HCT116 (cell line): ENCODE results near the gene KRT86. TPM values are rescaled to one million over a fixed set of nuclear protein-coding genes. Genes with fewer than 3 reads are reported as not detected.

Experiments
- ATAC-seq: fragments of 200-7000 bp; cut with Tn5 transposase; 2 replicates; pipeline ENCODE4 v1.9.1; 2020; ENCODE audit warnings: mild to moderate bottlenecking, moderate library complexity
- BruUV-seq: library from RNA; stranded (reverse); fragments of 400-500 nt; replicated peaks from 2 replicates; lab custom pipeline; 2021; lab: Mats Ljungman, UMichigan
- CTCF ChIA-PET: fragments of 300-600 bp; sonication (Branson Sonifier 250); formaldehyde crosslinking; loops from one replicate; lab custom pipeline; 2021; ENCODE audit warnings: antibody characterized with exemption; lab: Charles Lee
- POLR2A ChIA-PET: fragments of 300-600, 350-600 bp; sonication (Branson Sonifier 250); formaldehyde crosslinking; loops from one replicate; lab custom pipeline; 2021; ENCODE audit warnings: antibody characterized with exemption; lab: Charles Lee
- RAD21 ChIA-PET, 2 experiments: fragments of 300-600 bp; sonication (Branson Sonifier 250); formaldehyde crosslinking; loops; one replicate each; lab custom pipeline; 2023; ENCODE audit warnings: low total read pairs in 2 of 2; ENCODE audit not compliant: uncharacterized antibody in 2 of 2, unreplicated experiment in 2 of 2, low non-redundant PET in 1 of 2; lab: Charles Lee
- DNase-seq: peaks from one replicate; pipeline ENCODE4 v3.0.0-alpha.2; 2010; ENCODE audit warnings: low read depth, low spot score
- H2AFZ ChIP-seq: fragments of 200-600 bp; shearing (Covaris generic), sonication (generic); 2 replicates; pipeline ENCODE4 v1.6.1; 2017; ENCODE audit warnings: low read depth, mixed run types, mixed read lengths, antibody characterized with exemption, low read length; ENCODE audit not compliant: poor library complexity, severe bottlenecking
- H3K27ac ChIP-seq: 2 replicates; pipeline ENCODE4 v1.5.1; 2012; ENCODE audit warnings: low read depth, low read length
- H3K27me3 ChIP-seq: fragments of 200-600 bp; sonication (generic); 2 replicates; pipeline ENCODE4 v1.6.1; 2016; ENCODE audit warnings: mixed run types, low read length, mixed read lengths; ENCODE audit not compliant: insufficient read depth
- H3K36me3 ChIP-seq, 2 experiments: fragments of 200-500 bp in 1 of 2; fragments of 200-600 bp in 1 of 2; sonication (Bioruptor generic) in 1 of 2; sonication (generic) in 1 of 2; 2 replicates each; pipeline versions ENCODE4 v1.5.1 to v1.6.1; 2014 to 2016; ENCODE audit warnings: low read length in 2 of 2, inconsistent platforms in 1 of 2, mixed read lengths in 1 of 2, mixed run types in 1 of 2; ENCODE audit not compliant: insufficient read depth in 2 of 2, control insufficient read depth in 1 of 2
- H3K4me1 ChIP-seq, 2 experiments: fragments of 200-600 bp in 1 of 2; sonication (generic) in 1 of 2; 2 replicates each; pipeline versions ENCODE4 v1.5.1 to v1.6.1; 2012 to 2017; ENCODE audit warnings: low read length in 2 of 2, inconsistent platforms in 1 of 2, mild to moderate bottlenecking in 1 of 2, mixed read lengths in 1 of 2, mixed run types in 1 of 2, moderate library complexity in 1 of 2; ENCODE audit not compliant: insufficient read depth in 2 of 2, control insufficient read depth in 1 of 2
- H3K4me2 ChIP-seq: fragments of 200-600 bp; sonication (generic); 2 replicates; pipeline ENCODE4 v1.6.1; 2017; ENCODE audit warnings: mixed run types, low read length, mixed read lengths
- H3K4me3 ChIP-seq, 2 experiments: fragments of 200-600 bp in 1 of 2; sonication (generic) in 1 of 2; replicated peaks in 1 of 2; 2 replicates each; pipeline ENCODE4 v1.5.1; 2011 to 2016; ENCODE audit warnings: low read length in 2 of 2, control low read depth in 1 of 2, low read depth in 1 of 2, mild to moderate bottlenecking in 1 of 2, mixed read lengths in 1 of 2, mixed run types in 1 of 2
- H3K79me2 ChIP-seq: fragments of 200-600 bp; sonication (generic); 2 replicates; pipeline ENCODE4 v1.6.1; 2017; ENCODE audit warnings: mild to moderate bottlenecking, mixed run types, low read length, moderate library complexity, mixed read lengths; ENCODE audit not compliant: insufficient read depth
- H3K9ac ChIP-seq: fragments of 200-600 bp; sonication (generic); 2 replicates; pipeline ENCODE4 v1.6.1; 2016; ENCODE audit warnings: low read length, mixed read lengths
- H3K9me2 ChIP-seq: fragments of 200-600 bp; sonication (generic), shearing (Covaris generic); 2 replicates; pipeline ENCODE4 v1.6.1; 2017; ENCODE audit warnings: mixed run types, mild to moderate bottlenecking, moderate library complexity; ENCODE audit not compliant: insufficient read depth
- H3K9me3 ChIP-seq, 2 experiments: fragments of 200-500 bp in 1 of 2; fragments of 200-600 bp in 1 of 2; sonication (Bioruptor generic) in 1 of 2; sonication (generic) in 1 of 2; 2 replicates each; pipeline ENCODE4 v1.6.1; 2014 to 2017; ENCODE audit warnings: low read length in 2 of 2, mixed read lengths in 2 of 2, inconsistent platforms in 1 of 2, low read depth in 1 of 2, mild to moderate bottlenecking in 1 of 2, mixed run types in 1 of 2, moderate library complexity in 1 of 2; ENCODE audit not compliant: control insufficient read depth in 1 of 2, insufficient read depth in 1 of 2
- H4K20me1 ChIP-seq: fragments of 200-600 bp; sonication (generic), shearing (Covaris generic); 2 replicates; pipeline ENCODE4 v1.6.1; 2017; ENCODE audit warnings: mixed run types, mild to moderate bottlenecking, moderate library complexity; ENCODE audit not compliant: insufficient read depth
- CEBPB ChIP-seq: IDR thresholded peaks from 2 replicates; pipeline ENCODE4 v1.6.1; 2012; ENCODE audit warnings: low read depth
- EGR1 ChIP-seq: IDR thresholded peaks from 2 replicates; pipeline ENCODE4 v1.6.1; 2012; ENCODE audit warnings: low read depth
- ELF1 ChIP-seq: IDR thresholded peaks from 2 replicates; pipeline ENCODE4 v1.6.1; 2012; ENCODE audit warnings: low read depth, borderline replicate concordance
- EZH2 ChIP-seq: fragments of 200-600 bp; sonication (generic); IDR thresholded peaks from 2 replicates; pipeline ENCODE4 v1.6.1; 2017; ENCODE audit warnings: antibody characterized with exemption, mixed run types
- RAD21 ChIP-seq: IDR thresholded peaks from 2 replicates; pipeline ENCODE4 v1.6.1; 2012; ENCODE audit warnings: low read depth, mild to moderate bottlenecking
- REST ChIP-seq: IDR thresholded peaks from 2 replicates; pipeline ENCODE4 v1.6.1; 2012; ENCODE audit warnings: low read depth
- SP1 ChIP-seq: IDR thresholded peaks from 2 replicates; pipeline ENCODE4 v1.6.1; 2012; ENCODE audit warnings: low read depth
- TCF7L2 ChIP-seq: IDR thresholded peaks from 2 replicates; pipeline ENCODE4 v1.7.0; 2011; ENCODE audit warnings: borderline replicate concordance, inconsistent platforms; ENCODE audit not compliant: insufficient read depth, insufficient read length; ENCODE audit errors: extremely low read depth
- intact Hi-C: fragments of 100-400 bp; cut with micrococcal nuclease; formaldehyde crosslinking; loops from 2 replicates; pipeline ENCODE4 v1.10.0; 2022
- total RNA-seq: library from RNA; stranded (reverse); gene quantifications from one replicate; pipeline ENCODE4 v1.2.1, GENCODE V29; 2021; ENCODE audit not compliant: unreplicated experiment

Gene KRT86
- total RNA-seq, 1 experiment from 2014 or later, result 1.5 TPM

- H3K36me3 ChIP-seq, result no peaks in the 10 kb centered on the region
- ATAC-seq (0 out of 2 replicates have a peak, but pooled peaks have one; percentile 40), DNase-seq (no peak)
- H3K9me3 ChIP-seq, result no peaks in the 10 kb centered on the region
- H3K4me1 ChIP-seq, result peaks cover 0 to 15% of the 10 kb centered on the region in 2 experiments; a peak in 2 of 4 replicates
- RAD21 ChIA-PET, result interaction anchor here in 1 of 2 experiments (0.6 to 0.7 kb wide), 2 partner anchors 96 to 263 kb away, joined by 3 to 5 read pairs; no protein-coding TSS in a partner anchor
- H4K20me1 ChIP-seq, result no peaks in the 10 kb centered on the region
- no peak overlapping the region for H2AFZ ChIP-seq
- H3K79me2 ChIP-seq, result no peaks in the 10 kb centered on the region
- H3K27ac ChIP-seq, result no peak overlapping the region
- H3K27me3 ChIP-seq, result no peaks in the 10 kb centered on the region
- CTCF ChIA-PET, result no interaction called here
- TF ChIP-seq EZH2, result no peak
- TF ChIP-seq CEBPB, result peak; percentile 51; the same call in 1 of the 2 replicates
- TF ChIP-seq REST, result no peak
- no peak for TF ChIP-seq EGR1
- TF ChIP-seq TCF7L2, result no peak
- no peak for TF ChIP-seq ELF1
- TF ChIP-seq SP1, result 0 out of 2 replicates have a peak, but pooled peaks have one; percentile 10
- no peak for TF ChIP-seq RAD21
- POLR2A ChIA-PET, result interaction anchor here (1.0 kb wide), 1 partner anchor 15 kb away, joined by 4 read pairs; no protein-coding TSS in a partner anchor
- 0 out of 2 replicates have a peak overlapping the region, but pooled peaks have one; percentile 1 for H3K4me2 ChIP-seq
- no peak overlapping the region for H3K4me3 ChIP-seq
- intact Hi-C loops, result no loop called here
- H3K9me2 ChIP-seq, result no peaks in the 10 kb centered on the region
- BruUV-seq, result no TSS peak
- H3K9ac ChIP-seq, result no peak overlapping the region
Measured at GRCh38 chr12:52295663-52296062, 21.2 kb downstream of the KRT86 start.
